ENCODE data around the gene ATRNL1. TPM values are rescaled to one million over a fixed set of nuclear protein-coding genes. Genes with fewer than 3 reads are reported as not detected.
"Not testable (repeated sequence)": the region's sequence is repeated elsewhere in the genome, so short reads cannot be mapped to it uniquely, and the experiment has no call there.

The ATRNL1 gene
- total RNA-seq, 1 donor from 2014 or later: 15.5 TPM

GRCh38 chr10:115300080-115300479 lies 206.9 kb downstream of the ATRNL1 start:
- Histone ChIP-seq H3K9me3 (peaks cover under 1% of the 10 kb centered on the region), H3K4me3 (no peak overlapping the region), H3K4me1 (no peaks in the 10 kb centered on the region), H3K27me3 (no peaks in the 10 kb centered on the region), H3K27ac (no peak overlapping the region), H3K36me3 (no peaks in the 10 kb centered on the region)
- no peak for DNase-seq (ENCODE audit: extremely low spot score in 2 of 2)
- TF ChIP-seq CTCF (IDR thresholded peaks at IDR 0.05): no peak
- TF ChIP-seq POLR2A (IDR thresholded peaks at IDR 0.05): no peak
- TF ChIP-seq POLR2AphosphoS5 (IDR thresholded peaks at IDR 0.05; ENCODE audit: insufficient read depth in 1 of 2, low read depth in 1 of 2): no peak
- intact Hi-C loops (cut with DNase I): no loop called here

GRCh38 chr10:115319669-115320068 lies 226.5 kb downstream of the ATRNL1 start:
- H3K27ac ChIP-seq; intact Hi-C loops (cut with DNase I); H3K27me3 ChIP-seq; H3K4me1 ChIP-seq; DNase-seq (ENCODE audit: extremely low spot score in 2 of 2); H3K9me3 ChIP-seq; H3K36me3 ChIP-seq; H3K4me3 ChIP-seq: not testable (repeated sequence)

- intact Hi-C loops (cut with DNase I): no loop called here
- Histone ChIP-seq H3K4me1 (no peaks in the 10 kb centered on the region), H3K27me3 (no peaks in the 10 kb centered on the region), H3K4me3 (no peak overlapping the region), H3K27ac (no peak overlapping the region), H3K36me3 (no peaks in the 10 kb centered on the region), H3K9me3 (no peaks in the 10 kb centered on the region)
- TF ChIP-seq POLR2A (IDR thresholded peaks at IDR 0.05): no peak
- TF ChIP-seq CTCF (IDR thresholded peaks at IDR 0.05): no peak
- TF ChIP-seq POLR2AphosphoS5 (IDR thresholded peaks at IDR 0.05; ENCODE audit: insufficient read depth in 1 of 2, low read depth in 1 of 2): no peak
- no peak for DNase-seq (ENCODE audit: extremely low spot score in 2 of 2)
Measured at GRCh38 chr10:115321360-115321759, 228.2 kb downstream of the ATRNL1 start.

GRCh38 chr10:115328331-115328730 lies 235.2 kb downstream of the ATRNL1 start:
- Histone ChIP-seq H3K4me3 (no peak overlapping the region), H3K9me3 (no peaks in the 10 kb centered on the region), H3K27ac (no peak overlapping the region), H3K4me1 (no peaks in the 10 kb centered on the region), H3K36me3 (no peaks in the 10 kb centered on the region), H3K27me3 (no peaks in the 10 kb centered on the region)
- DNase-seq (ENCODE audit: extremely low spot score in 2 of 2): no peak
- TF ChIP-seq POLR2A (IDR thresholded peaks at IDR 0.05) (no peak), POLR2AphosphoS5 (IDR thresholded peaks at IDR 0.05; ENCODE audit: insufficient read depth in 1 of 2, low read depth in 1 of 2) (no peak), CTCF (IDR thresholded peaks at IDR 0.05) (no peak)
- intact Hi-C loops (cut with DNase I): no loop called here

GRCh38 chr10:115335366-115335765 lies 242.2 kb downstream of the ATRNL1 start:
- TF ChIP-seq POLR2AphosphoS5 (IDR thresholded peaks at IDR 0.05; ENCODE audit: insufficient read depth in 1 of 2, low read depth in 1 of 2) (no peak), POLR2A (IDR thresholded peaks at IDR 0.05) (no peak), CTCF (IDR thresholded peaks at IDR 0.05) (no peak)
- H3K9me3 ChIP-seq: no peaks in the 10 kb centered on the region
- H3K4me3 ChIP-seq: no peak overlapping the region
- intact Hi-C loops (cut with DNase I): no loop called here
- no peaks in the 10 kb centered on the region for H3K27me3 ChIP-seq
- no peaks in the 10 kb centered on the region for H3K36me3 ChIP-seq
- H3K4me1 ChIP-seq: no peaks in the 10 kb centered on the region
- no peak overlapping the region for H3K27ac ChIP-seq
- DNase-seq (ENCODE audit: extremely low spot score in 2 of 2): no peak
